HepG2 (cell line): Measurements from ENCODE around the gene TUBB3.

Experiments used
- GABPA ChIP-seq, 2 experiments: IDR thresholded peaks; 2 replicates each; pipeline ENCODE4 v1.6.1; 2011 to 2016; ENCODE audit warnings: low read depth in 2 of 2, low read length in 1 of 2, missing biosample characterization in 1 of 2, missing genetic modification characterization in 1 of 2
- NFYC ChIP-seq: IDR thresholded peaks from 2 replicates; pipeline ENCODE4 v1.6.1; 2016; ENCODE audit warnings: missing genetic modification reagents, missing compliant biosample characterization
- TOE1 ChIP-seq: sonication (generic); formaldehyde crosslinking; IDR thresholded peaks from 2 replicates; pipeline ENCODE4 v1.4.0; 2020; ENCODE audit warnings: mild to moderate bottlenecking, missing genetic modification reagents
- XRCC5 ChIP-seq: fragments of 200-400 bp; formaldehyde crosslinking; optimal IDR thresholded peaks from 2 replicates; pipeline ENCODE3; 2017; ENCODE audit warnings: mild to moderate bottlenecking, low read length
- ZFP90 ChIP-seq: sonication (generic); formaldehyde crosslinking; IDR thresholded peaks from 2 replicates; pipeline ENCODE4 v1.8.0; 2022; ENCODE audit warnings: missing genetic modification reagents, mild to moderate bottlenecking, inconsistent platforms, borderline replicate concordance
- TF ChIP-seq, protein P1 (sequence below): sonication (generic); formaldehyde crosslinking; IDR thresholded peaks from 2 replicates; pipeline ENCODE4 v1.8.1; 2023; ENCODE audit warnings: missing genetic modification reagents, inconsistent platforms, borderline replicate concordance
- TF ChIP-seq, protein P2 (sequence below): IDR thresholded peaks from 2 replicates; pipeline ENCODE4 v1.6.1; 2016; ENCODE audit warnings: low read depth, missing genetic modification reagents, missing compliant biosample characterization

DNA sequence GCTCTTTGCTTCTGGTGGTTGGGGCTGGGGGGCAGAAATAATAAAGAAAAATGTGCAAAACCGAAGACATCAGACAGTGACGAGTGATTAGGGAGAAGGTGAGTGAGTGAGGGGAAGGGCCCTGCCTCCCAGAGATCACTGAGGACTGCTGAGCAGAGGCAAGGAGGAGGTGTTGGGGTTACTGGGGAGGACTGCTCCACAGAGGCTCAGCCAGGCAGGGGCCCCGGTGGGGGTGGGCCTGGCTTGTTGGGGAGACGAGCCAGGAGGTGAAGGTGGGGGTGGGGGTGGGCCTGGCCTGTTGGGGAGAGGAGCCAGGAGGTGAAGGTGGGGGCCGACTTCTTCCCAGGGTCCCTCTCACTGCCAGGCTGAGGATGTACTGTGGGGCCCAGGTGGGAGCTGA, 23.4 kb downstream of the TUBB3 start:
- TF ChIP-seq XRCC5 (no peak), TOE1 (CRISPR knock-in tag) (no peak), NFYC (CRISPR knock-in tag) (no peak), ZFP90 (CRISPR knock-in tag) (no peak), GABPA (IDR thresholded peaks at IDR 0.05; ENCODE audit: low read depth, low read length) (no peak), GABPA (CRISPR knock-in tag; IDR thresholded peaks at IDR 0.05; ENCODE audit: low read depth) (no peak)
- TF ChIP-seq, protein P1, sequence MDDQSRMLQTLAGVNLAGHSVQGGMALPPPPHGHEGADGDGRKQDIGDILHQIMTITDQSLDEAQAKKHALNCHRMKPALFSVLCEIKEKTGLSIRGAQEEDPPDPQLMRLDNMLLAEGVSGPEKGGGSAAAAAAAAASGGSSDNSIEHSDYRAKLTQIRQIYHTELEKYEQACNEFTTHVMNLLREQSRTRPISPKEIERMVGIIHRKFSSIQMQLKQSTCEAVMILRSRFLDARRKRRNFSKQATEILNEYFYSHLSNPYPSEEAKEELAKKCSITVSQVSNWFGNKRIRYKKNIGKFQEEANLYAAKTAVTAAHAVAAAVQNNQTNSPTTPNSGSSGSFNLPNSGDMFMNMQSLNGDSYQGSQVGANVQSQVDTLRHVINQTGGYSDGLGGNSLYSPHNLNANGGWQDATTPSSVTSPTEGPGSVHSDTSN: no peak
- TF ChIP-seq, protein P2, sequence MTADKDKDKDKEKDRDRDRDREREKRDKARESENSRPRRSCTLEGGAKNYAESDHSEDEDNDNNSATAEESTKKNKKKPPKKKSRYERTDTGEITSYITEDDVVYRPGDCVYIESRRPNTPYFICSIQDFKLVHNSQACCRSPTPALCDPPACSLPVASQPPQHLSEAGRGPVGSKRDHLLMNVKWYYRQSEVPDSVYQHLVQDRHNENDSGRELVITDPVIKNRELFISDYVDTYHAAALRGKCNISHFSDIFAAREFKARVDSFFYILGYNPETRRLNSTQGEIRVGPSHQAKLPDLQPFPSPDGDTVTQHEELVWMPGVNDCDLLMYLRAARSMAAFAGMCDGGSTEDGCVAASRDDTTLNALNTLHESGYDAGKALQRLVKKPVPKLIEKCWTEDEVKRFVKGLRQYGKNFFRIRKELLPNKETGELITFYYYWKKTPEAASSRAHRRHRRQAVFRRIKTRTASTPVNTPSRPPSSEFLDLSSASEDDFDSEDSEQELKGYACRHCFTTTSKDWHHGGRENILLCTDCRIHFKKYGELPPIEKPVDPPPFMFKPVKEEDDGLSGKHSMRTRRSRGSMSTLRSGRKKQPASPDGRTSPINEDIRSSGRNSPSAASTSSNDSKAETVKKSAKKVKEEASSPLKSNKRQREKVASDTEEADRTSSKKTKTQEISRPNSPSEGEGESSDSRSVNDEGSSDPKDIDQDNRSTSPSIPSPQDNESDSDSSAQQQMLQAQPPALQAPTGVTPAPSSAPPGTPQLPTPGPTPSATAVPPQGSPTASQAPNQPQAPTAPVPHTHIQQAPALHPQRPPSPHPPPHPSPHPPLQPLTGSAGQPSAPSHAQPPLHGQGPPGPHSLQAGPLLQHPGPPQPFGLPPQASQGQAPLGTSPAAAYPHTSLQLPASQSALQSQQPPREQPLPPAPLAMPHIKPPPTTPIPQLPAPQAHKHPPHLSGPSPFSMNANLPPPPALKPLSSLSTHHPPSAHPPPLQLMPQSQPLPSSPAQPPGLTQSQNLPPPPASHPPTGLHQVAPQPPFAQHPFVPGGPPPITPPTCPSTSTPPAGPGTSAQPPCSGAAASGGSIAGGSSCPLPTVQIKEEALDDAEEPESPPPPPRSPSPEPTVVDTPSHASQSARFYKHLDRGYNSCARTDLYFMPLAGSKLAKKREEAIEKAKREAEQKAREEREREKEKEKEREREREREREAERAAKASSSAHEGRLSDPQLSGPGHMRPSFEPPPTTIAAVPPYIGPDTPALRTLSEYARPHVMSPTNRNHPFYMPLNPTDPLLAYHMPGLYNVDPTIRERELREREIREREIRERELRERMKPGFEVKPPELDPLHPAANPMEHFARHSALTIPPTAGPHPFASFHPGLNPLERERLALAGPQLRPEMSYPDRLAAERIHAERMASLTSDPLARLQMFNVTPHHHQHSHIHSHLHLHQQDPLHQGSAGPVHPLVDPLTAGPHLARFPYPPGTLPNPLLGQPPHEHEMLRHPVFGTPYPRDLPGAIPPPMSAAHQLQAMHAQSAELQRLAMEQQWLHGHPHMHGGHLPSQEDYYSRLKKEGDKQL (CRISPR knock-in tag): no peak
